K562 (cell line): ENCODE measurements around the gene DYSF. TPM values are rescaled to one million over a fixed set of nuclear protein-coding genes. Genes with fewer than 3 reads are reported as not detected.

Experiments used
- ATAC-seq: fragments of 200-7000 bp; cut with Tn5 transposase; 3 replicates; pipeline ENCODE4 v1.9.1; 2020; ENCODE audit warnings: moderate library complexity
- BruUV-seq: library from RNA; stranded (reverse); fragments of 400-500 nt; replicated peaks from 2 replicates; lab custom pipeline; 2021; lab: Mats Ljungman, UMichigan
- CTCF ChIA-PET: fragments of 300-600 bp; formaldehyde crosslinking; extraction: SDS; loops from one replicate; lab custom pipeline; 2021; ENCODE audit warnings: low intra/inter-chr PET ratio; lab: Yijun Ruan, JAX
- POLR2A ChIA-PET: fragments of 300-600, 350-650 bp; sonication (Branson Sonifier 250); formaldehyde crosslinking; extraction: SDS; loops from one replicate; lab custom pipeline; 2021; ENCODE audit warnings: antibody characterized with exemption, inconsistent platforms; lab: Yijun Ruan, JAX
- DNase-seq, 4 experiments: peaks; one replicate each; pipeline versions ENCODE4 v3.0.0 to v3.0.0-alpha.2; 2011 to 2018; ENCODE audit warnings: low spot score in 3 of 4, mixed read lengths in 3 of 4; ENCODE audit errors: extremely low read depth in 1 of 4
- FAIRE-seq: peaks from 2 replicates; lab custom pipeline; 2011; peaks lifted over from hg19 to GRCh38; lab: Jason Lieb, UNC
- H2AFZ ChIP-seq: 2 replicates; pipeline ENCODE4 v1.6.0; 2011; ENCODE audit warnings: low read depth, low read length, control low read depth, inconsistent platforms
- H3K27ac ChIP-seq: fragments of 200-600 bp; 3 replicates; pipeline ENCODE4 v1.8.0; 2011; ENCODE audit warnings: low read depth, mild to moderate bottlenecking, control low read depth, inconsistent platforms, low read length, moderate library complexity, mixed read lengths; ENCODE audit errors: extremely low read depth
- H3K27me3 ChIP-seq, 2 experiments: fragments of 300-600 bp in 1 of 2; 2 replicates in 1 of 2; 3 replicates in 1 of 2; pipeline versions ENCODE4 v1.6.0 to v1.8.0; 2011; ENCODE audit warnings: inconsistent platforms in 2 of 2, low read length in 2 of 2, mild to moderate bottlenecking in 1 of 2, mixed read lengths in 1 of 2, moderate library complexity in 1 of 2; ENCODE audit not compliant: control insufficient read depth in 2 of 2, insufficient read depth in 2 of 2
- H3K36me3 ChIP-seq: fragments of 300-600 bp; 3 replicates; pipeline ENCODE4 v1.8.0; 2011; ENCODE audit warnings: mild to moderate bottlenecking, low read length, inconsistent platforms; ENCODE audit not compliant: control insufficient read depth, insufficient read depth
- H3K4me1 ChIP-seq, 2 experiments: fragments of 200-600 bp in 1 of 2; replicated peaks in 1 of 2; 2 replicates in 1 of 2; 3 replicates in 1 of 2; pipeline versions ENCODE4 v1.5.1 to v1.8.0; 2011; ENCODE audit warnings: inconsistent platforms in 2 of 2, low read length in 2 of 2, mild to moderate bottlenecking in 1 of 2, mixed read lengths in 1 of 2, moderate library complexity in 1 of 2; ENCODE audit not compliant: control insufficient read depth in 2 of 2, insufficient read depth in 2 of 2
- H3K4me2 ChIP-seq: 2 replicates; pipeline ENCODE4 v1.6.1; 2011; ENCODE audit warnings: low read length, control low read depth, inconsistent platforms, mixed read lengths; ENCODE audit not compliant: insufficient read depth
- H3K4me3 ChIP-seq: fragments of 200-600 bp; sonication (generic), shearing (Covaris generic); 2 replicates; pipeline ENCODE4 v1.5.1; 2016; ENCODE audit warnings: control low read depth, inconsistent platforms
- H3K79me2 ChIP-seq: fragments of 200-600 bp; 3 replicates; pipeline ENCODE4 v1.8.0; 2011; ENCODE audit warnings: low read length, inconsistent platforms; ENCODE audit not compliant: control insufficient read depth, insufficient read depth
- H3K9ac ChIP-seq, 2 experiments: 2 replicates each; pipeline versions ENCODE4 v1.6.0 to v1.6.1; 2011; ENCODE audit warnings: low read depth in 2 of 2, low read length in 2 of 2, control low read depth in 1 of 2, inconsistent platforms in 1 of 2, mild to moderate bottlenecking in 1 of 2, mixed read lengths in 1 of 2; ENCODE audit not compliant: insufficient read depth in 1 of 2
- H3K9me1 ChIP-seq: one replicate; pipeline ENCODE4 v1.6.0; 2011; ENCODE audit warnings: inconsistent platforms, mild to moderate bottlenecking, low read length, moderate library complexity; ENCODE audit not compliant: control insufficient read depth, insufficient read depth
- H3K9me3 ChIP-seq: replicated peaks from 2 replicates; pipeline ENCODE4 v1.5.1; 2011; ENCODE audit warnings: low read depth, low read length, inconsistent platforms; ENCODE audit not compliant: control insufficient read depth, insufficient read depth
- H4K20me1 ChIP-seq: replicated peaks from 2 replicates; pipeline ENCODE4 v1.6.1; 2011; ENCODE audit warnings: low read length, inconsistent platforms, mixed read lengths; ENCODE audit not compliant: control insufficient read depth, insufficient read depth
- CBFB ChIP-seq: sonication (generic); formaldehyde crosslinking; IDR thresholded peaks from 2 replicates; pipeline ENCODE4 v1.4.0; 2020; ENCODE audit warnings: mild to moderate bottlenecking, missing genetic modification reagents
- CEBPZ ChIP-seq: fragments of 150-350 bp; IDR thresholded peaks from 2 replicates; pipeline ENCODE4 v1.6.1; 2014; ENCODE audit warnings: low read depth, mild to moderate bottlenecking, low read length, borderline replicate concordance
- CREB3 ChIP-seq: fragments of 450-650 bp; conservative IDR thresholded peaks from 2 replicates; pipeline ENCODE4 v1.6.1; 2016; ENCODE audit warnings: missing genetic modification characterization, low read depth, mild to moderate bottlenecking, missing compliant biosample characterization, moderate library complexity
- EGR1 ChIP-seq: fragments of 450-650 bp; conservative IDR thresholded peaks from 2 replicates; pipeline ENCODE4 v1.6.1; 2017; ENCODE audit warnings: mild to moderate bottlenecking
- GABPB1 ChIP-seq: sonication (generic); formaldehyde crosslinking; IDR thresholded peaks from 2 replicates; pipeline ENCODE4 v1.8.0; 2022; ENCODE audit warnings: mild to moderate bottlenecking, missing genetic modification reagents
- L3MBTL2 ChIP-seq: fragments of 450-650 bp; IDR thresholded peaks from 2 replicates; pipeline ENCODE4 v1.6.1; 2016; ENCODE audit warnings: mild to moderate bottlenecking, moderate library complexity
- SNIP1 ChIP-seq: fragments of 450-650 bp; IDR thresholded peaks from 2 replicates; pipeline ENCODE4 v1.7.1; 2017; ENCODE audit warnings: low read depth, mild to moderate bottlenecking
- TFE3 ChIP-seq: fragments of 450-650 bp; formaldehyde crosslinking; IDR thresholded peaks from 2 replicates; pipeline ENCODE4 v1.4.0; 2020; ENCODE audit warnings: mild to moderate bottlenecking, mixed read lengths
- THRAP3 ChIP-seq: fragments of 450-650 bp; IDR thresholded peaks from 2 replicates; pipeline ENCODE4 v1.6.1; 2016; ENCODE audit warnings: mild to moderate bottlenecking, inconsistent platforms, borderline replicate concordance
- THRB ChIP-seq: fragments of 450-650 bp; formaldehyde crosslinking; conservative IDR thresholded peaks from 2 replicates; pipeline ENCODE4 v1.4.0; 2022; ENCODE audit warnings: mild to moderate bottlenecking, missing genetic modification characterization
- ZNF282 ChIP-seq: sonication (generic); formaldehyde crosslinking; IDR thresholded peaks from 2 replicates; pipeline ENCODE4 v1.8.1; 2023; ENCODE audit warnings: missing genetic modification reagents
- ZNF347 ChIP-seq: fragments of 450-650 bp; formaldehyde crosslinking; IDR thresholded peaks from 2 replicates; pipeline ENCODE4 v1.4.0; 2020; ENCODE audit warnings: low read depth, mild to moderate bottlenecking, moderate library complexity
- ZNF584 ChIP-seq: fragments of 200-800 bp; sonication (Bioruptor generic); IDR thresholded peaks from 2 replicates; pipeline ENCODE4 v1.6.1; 2016; ENCODE audit warnings: low read depth, mild to moderate bottlenecking, missing genetic modification characterization, missing compliant biosample characterization
- WGBS: fragments of 100-300 bp; shearing (Covaris generic); methylation state at CpG from one replicate; pipeline ENCODE4 v1.1.6; 2016; ENCODE audit warnings: low coverage, mixed read lengths; ENCODE audit not compliant: insufficient coverage; ENCODE audit errors: missing lambda C conversion rate; 5-methylcytosine and 5-hydroxymethylcytosine counted together
- in situ Hi-C: fragments of 300-500 bp; cut with MboI; formaldehyde crosslinking; loops from 4 replicates; pipeline ENCODE4 v1.15.0; 2018; ENCODE audit warnings: inconsistent platforms, mixed read lengths
- intact Hi-C: fragments of 100-400 bp; cut with micrococcal nuclease; formaldehyde crosslinking; loops from 2 replicates; pipeline ENCODE4 v1.14.2; 2022
- polyA plus RNA-seq, 8 experiments: library from polyadenylated mRNA; depleted of rRNA in 4 of 8; stranded (reverse) in 5 of 8; unstranded in 3 of 8; fragments of >200 nt; fragmentation: Nextera tagmentation in 2 of 8; fragmentation: Illumina TruSeq in 1 of 8; extraction: Ambion mirVana in 2 of 8; extraction: Trizol in 1 of 8; gene quantifications; 2 replicates each; pipeline versions ENCODE4 v1.2.1 to v1.2.3, GENCODE V29; 2011 to 2014; ENCODE audit warnings: inconsistent platforms in 1 of 8, missing spikeins in 1 of 8
- total RNA-seq, 7 experiments: library from RNA; depleted of rRNA in 6 of 7; stranded (reverse); fragments of >200 nt in 6 of 7; fragmentation: Illumina TruSeq in 2 of 7; extraction: Trizol in 2 of 7; gene quantifications; 2 replicates each; pipeline versions ENCODE4 v1.2.1 to v1.2.3, GENCODE V29; 2011 to 2021; ENCODE audit warnings: low replicate concordance in 1 of 7

The DYSF gene
- total and polyA plus RNA-seq, 9 of the 15 experiments (the other 6 are each of a cell fraction or from before 2014, with no cell fraction given) = 0.01 to 0.80 (median 0.29) TPM

- TF ChIP-seq TFE3 (CRISPR knock-in tag) (no peak), THRAP3 (no peak), SNIP1 (no peak)
- TF ChIP-seq, all 486 proteins: peak for 0
These were observed 267.4 kb downstream of the DYSF start (continued) for GRCh38 chr2:71720596-71721361.

GRCh38 chr2:71721362-71721665 is 268.0 kb downstream of the DYSF start:
- in situ Hi-C loops = no loop called here
- Histone ChIP-seq H3K79me2 (no peaks in the 10 kb centered on the region), H4K20me1 (no peaks in the 10 kb centered on the region), H3K9me1 (no peaks in the 10 kb centered on the region), H3K9me3 (peaks cover 2% of the 10 kb centered on the region; the same call in 1 of the 2 replicates), H2AFZ (no peak overlapping the region), H3K27me3 (peaks cover 0 to 5% of the 10 kb centered on the region in 2 experiments; a peak in 1 of 5 replicates), H3K27ac (no peak overlapping the region), H3K9ac (no peak overlapping the region), H3K36me3 (no peaks in the 10 kb centered on the region), H3K4me3 (no peak overlapping the region), H3K4me2 (no peak overlapping the region), H3K4me1 (peaks cover 0 to 3% of the 10 kb centered on the region in 2 experiments; a peak in 1 of 5 replicates)
- 0% methylated on average over 1 of the region's 1 CpG for WGBS
- no TSS peak for BruUV-seq
- DNase-seq (no peak), ATAC-seq (no peak), FAIRE-seq (no peak)
- ChIA-PET POLR2A (interaction anchor here (0.6 kb wide), 1 partner anchor 432 kb away, joined by 4 read pairs; no protein-coding TSS in a partner anchor), CTCF (no interaction called here)
- intact Hi-C loops = no loop called here
- no peak for TF ChIP-seq GABPB1
- TF ChIP-seq EGR1 = no peak
- no peak for TF ChIP-seq CBFB
- TF ChIP-seq THRB (CRISPR knock-in tag) = no peak
- no peak for TF ChIP-seq ZNF584
- TF ChIP-seq ZNF347 (CRISPR knock-in tag) = no peak
- TF ChIP-seq ZNF282 = no peak
- TF ChIP-seq L3MBTL2 = no peak
- TF ChIP-seq CEBPZ = no peak
- no peak for TF ChIP-seq CREB3 (tag)
